ENCODE measurements around the gene TRIOBP.
A peak's percentile ranks its signal among the peaks of the same experiment; 100 is the strongest.
"Not testable (repeated sequence)": the region's sequence is repeated elsewhere in the genome, so short reads cannot be mapped to it uniquely, and the experiment has no call there.

The TRIOBP gene

DNA sequence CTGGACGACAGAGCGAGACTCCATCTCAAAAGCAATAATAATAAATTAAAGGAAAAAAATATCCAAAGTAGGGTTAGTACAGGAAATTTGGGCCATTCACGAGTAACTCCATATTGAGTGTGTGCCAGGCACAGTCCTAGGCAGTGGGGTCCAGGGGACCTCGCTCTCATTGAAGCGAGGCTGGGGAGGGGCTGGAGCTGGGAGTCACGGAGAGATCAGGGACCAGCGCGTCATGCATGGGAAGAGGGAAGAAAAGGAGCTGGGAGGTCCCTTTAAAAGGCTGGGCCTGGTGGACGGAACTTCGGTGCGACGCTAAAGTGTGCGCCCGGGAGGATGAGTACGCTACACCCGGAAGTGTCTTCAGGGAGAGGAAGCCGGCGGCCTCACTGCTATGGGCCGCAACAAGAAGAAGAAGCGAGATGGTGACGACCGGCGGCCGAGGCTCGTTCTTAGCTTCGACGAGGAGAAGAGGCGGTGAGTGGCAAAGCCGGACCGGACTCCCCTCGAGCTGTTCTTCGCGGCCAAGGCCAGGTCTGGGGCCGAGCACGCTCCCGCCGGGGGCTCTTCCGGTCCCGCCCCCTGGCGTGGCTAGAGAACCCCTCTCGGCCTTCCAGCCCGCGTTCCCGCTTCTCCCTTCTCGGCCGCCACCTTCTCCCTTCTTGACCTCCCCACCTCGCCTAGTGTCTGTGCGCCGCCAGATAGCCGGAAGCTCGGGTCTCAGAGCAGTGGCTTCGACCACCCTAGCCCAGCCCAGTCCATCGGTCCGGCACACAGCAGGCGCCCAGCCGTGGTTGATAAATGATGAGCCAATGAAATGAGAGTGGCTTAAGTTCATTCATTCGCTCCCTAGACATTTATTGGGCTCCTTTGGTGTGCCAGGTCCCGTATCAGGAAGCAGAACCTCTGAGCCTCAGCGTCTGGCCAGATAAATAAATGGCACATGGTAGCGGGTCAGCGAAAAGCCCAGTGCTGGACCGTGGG lies 10.6 kb upstream of the TRIOBP start, which contains the start of gene NOL12:
Gene NOL12 (plus strand): TSS at position 342 of the 981 bp plus-strand sequence. CDS start 50 bp downstream, at position 392.
- DNase-seq (ENCODE audit: low read depth in 2 of 2, low spot score in 1 of 2), result peak; percentile 51 to 54

DNA sequence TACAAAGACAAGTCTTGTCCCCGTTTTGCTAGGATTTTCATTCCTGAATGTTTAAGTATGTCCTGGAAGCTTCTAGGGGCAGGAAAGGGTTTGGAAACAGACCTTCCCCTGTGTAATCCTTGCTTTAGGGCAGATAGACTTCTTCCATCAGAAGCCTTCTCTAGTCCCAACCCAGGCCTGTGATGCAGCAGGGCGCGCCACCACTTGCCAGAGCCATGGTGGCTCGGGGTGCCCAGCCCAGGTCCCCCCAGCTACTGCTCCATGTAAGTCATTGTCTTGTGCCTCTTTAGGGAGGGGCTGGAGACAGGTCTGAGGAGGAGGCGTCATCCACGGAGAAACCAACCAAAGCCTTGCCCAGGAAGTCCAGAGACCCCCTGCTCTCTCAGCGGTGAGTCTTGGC lies 6.4 kb upstream of the TRIOBP start:
- DNase-seq (ENCODE audit: low read depth in 2 of 2, low spot score in 1 of 2), result no peak

DNA sequence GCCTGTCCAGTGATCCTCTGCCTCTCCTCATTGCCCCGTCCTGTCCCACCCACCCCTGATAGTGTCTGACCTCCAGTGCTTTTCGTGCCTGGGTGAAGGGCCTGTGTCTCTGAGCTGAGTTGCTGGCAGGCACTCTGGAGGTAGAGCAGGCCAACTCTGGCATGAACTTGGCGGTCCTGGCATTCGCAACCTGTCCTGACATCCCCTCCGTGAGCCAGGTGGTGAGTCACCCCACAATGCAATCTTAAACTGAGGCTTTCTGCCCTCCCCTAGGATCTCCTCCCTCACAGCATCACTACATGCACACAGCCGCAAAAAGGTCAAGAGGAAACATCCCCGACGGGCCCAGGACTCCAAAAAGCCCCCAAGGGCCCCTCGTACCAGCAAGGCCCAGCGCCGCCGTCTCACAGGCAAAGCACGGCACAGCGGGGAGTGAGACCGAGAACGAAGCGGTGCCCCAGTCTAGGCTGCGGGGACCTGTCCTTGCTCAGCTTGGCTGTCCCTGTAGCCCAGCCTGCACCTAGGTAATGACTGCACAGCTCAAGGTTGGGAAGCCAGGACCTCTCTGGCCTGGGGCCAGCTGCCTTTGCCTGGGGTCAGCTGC lies 5.8 kb upstream of the TRIOBP start:
- DNase-seq (ENCODE audit: low read depth in 2 of 2, low spot score in 1 of 2), result no peak

DNA sequence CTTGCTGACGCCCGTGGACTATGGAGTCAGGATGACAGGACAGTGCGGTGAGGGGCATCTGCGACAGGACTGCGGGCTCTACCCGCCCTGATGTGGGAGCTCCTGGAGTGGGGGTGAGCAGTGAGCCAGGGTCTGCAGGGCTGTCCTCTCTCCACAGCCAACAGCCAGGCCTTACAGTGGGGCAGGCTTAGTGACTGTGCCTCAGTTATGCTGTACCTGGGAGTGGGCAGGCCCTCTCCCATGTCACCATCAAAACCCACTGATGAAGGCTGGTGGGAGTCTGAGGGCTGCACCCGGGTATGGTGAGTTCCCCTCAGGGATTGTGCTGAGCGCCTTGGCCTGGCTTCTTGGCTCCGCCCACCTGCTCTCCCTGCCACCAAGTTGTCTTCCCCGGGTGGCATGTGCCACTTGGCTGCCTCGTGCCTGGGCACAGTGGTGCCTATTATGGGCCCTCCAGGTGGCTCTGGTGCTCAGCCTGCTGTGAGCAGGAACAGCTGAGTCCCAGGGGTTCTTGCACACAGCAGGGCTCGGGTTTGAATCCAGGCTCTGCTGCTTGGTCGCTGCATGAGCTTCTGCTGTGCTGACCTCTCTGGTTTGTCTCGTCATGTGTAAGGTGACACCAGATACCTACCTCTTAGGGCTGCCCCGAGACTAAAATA lies 4.1 kb upstream of the TRIOBP start:
- no peak for DNase-seq (ENCODE audit: low read depth in 2 of 2, low spot score in 1 of 2)

DNA sequence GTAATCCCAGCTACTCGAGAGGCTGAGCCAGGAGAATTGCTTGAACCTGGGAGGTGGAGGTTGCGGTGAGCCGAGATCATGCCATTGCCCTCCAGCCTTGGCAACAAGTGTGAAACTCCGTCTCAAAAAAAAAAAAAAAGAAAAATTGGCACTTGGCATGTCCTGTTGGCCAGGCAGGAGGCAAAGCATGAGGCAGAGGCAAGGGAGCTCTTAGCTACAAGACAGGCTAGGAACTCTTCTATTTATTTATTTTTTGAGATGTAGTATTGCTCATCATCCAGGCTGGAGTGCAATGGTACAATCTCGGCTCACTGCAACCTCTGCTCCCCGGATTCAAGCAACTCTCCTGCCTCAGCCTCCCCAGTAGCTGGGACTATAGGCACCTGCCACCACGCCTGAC lies 2.7 kb upstream of the TRIOBP start:
- not testable (repeated sequence) for DNase-seq (ENCODE audit: low read depth in 2 of 2, low spot score in 1 of 2)

DNA sequence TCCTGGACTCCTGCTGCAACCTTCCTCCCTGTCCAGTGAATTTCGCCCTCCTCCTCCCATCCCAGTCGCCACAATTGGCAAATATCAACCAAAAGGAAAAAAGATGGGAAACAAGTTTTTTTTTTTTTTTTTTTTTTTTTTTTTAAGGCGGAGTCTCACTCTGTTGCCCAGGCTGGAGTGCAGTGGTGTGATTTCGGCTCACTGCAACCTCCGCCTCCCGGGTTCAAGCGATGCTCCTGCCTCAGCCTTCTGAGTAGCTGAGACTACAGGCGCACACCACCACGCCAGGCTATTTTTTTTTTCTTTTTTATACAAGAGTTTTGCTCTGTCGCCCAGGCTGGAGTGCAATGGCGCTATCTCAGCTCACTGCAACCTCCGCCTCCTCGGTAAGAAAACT lies 590 bp upstream of the TRIOBP start:
- DNase-seq (ENCODE audit: low read depth in 2 of 2, low spot score in 1 of 2), result not testable (repeated sequence)

DNA sequence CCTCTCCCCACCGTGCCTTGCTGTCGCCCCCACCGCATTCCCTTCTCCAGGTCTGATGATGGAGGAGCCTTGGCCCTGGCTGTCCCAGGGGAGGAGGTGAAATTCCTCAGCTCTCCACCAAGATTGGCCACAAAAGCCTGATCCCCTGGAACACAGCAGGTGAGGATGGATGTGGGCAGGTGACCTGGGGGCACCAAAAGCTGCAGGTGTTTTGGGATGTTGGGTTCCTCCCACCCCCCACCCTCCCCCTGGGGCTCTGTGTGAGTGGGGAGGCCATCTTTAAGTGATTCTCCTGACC lies 639 bp downstream of the TRIOBP start:
- no peak for DNase-seq (ENCODE audit: low read depth in 2 of 2, low spot score in 1 of 2)

DNA sequence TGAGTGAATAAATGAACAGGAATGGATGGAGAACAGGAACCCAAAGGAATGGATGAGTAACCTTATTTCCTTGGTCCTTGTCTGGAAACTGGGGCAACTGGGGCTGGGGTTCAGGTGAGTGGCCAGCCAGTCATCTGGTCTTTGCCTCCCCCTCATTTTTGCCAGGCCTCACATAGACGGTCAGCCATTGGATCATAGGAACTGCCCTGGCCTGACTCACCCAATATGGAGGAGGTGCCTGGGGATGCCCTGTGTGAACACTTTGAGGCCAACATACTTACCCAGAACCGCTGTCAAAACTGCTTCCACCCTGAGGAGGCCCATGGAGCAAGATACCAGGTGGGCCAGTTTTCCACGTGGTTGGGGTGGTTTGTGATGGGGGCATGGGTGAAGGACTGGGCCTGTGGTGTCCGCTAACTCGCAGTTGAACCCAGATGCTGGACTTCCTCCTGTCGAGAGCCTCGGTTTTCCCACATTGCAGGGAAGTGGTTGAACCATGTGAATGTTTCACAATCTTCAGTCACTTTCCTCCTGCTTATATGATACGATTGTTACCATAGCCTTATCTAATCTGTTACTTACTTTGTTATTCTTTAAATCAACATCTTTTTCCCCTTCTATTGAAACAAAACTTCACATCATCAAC lies 4.4 kb downstream of the TRIOBP start:
- no peak for DNase-seq (ENCODE audit: low read depth in 2 of 2, low spot score in 1 of 2)

DNA sequence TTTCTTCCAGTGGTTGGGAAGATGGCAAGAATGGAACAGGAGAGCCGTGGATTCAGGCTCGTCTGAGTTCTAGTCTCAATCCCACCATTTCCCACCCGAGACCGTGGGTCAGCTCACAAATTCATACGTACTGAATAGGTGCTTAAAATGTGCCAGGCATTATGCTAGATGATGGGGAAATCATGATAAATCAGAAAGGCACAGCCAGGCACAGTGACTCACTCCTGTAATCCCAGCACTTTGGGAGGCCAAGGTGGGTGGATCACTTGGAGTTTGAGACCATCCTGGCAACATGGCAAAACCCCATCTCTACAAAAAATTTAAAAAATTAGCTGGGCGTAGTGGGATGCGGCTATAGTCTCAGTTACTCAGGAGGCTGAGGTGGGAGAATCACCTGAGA lies 7.1 kb downstream of the TRIOBP start:
- DNase-seq (ENCODE audit: low read depth in 2 of 2, low spot score in 1 of 2), result no peak

DNA sequence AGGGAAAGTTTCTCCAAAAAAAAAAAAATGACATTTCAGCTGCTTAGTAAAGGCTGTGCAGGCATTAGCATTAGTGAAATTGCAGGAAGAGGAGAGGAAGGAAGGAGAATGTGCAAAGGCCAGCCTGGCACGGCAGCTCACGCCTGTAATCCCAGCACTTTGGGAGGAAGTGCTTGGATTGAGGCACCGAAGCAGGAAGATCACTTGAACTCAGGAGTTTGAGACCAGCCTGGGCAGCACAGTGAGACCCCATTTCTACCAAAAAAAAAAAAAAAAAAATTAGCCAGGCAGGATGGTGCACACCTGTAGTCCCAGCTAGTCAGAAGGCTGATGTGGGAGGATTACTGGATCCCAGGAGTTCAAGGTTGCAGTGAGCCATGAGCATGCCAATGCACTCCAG lies 7.8 kb downstream of the TRIOBP start:
- DNase-seq (ENCODE audit: low read depth in 2 of 2, low spot score in 1 of 2), result no peak

DNA sequence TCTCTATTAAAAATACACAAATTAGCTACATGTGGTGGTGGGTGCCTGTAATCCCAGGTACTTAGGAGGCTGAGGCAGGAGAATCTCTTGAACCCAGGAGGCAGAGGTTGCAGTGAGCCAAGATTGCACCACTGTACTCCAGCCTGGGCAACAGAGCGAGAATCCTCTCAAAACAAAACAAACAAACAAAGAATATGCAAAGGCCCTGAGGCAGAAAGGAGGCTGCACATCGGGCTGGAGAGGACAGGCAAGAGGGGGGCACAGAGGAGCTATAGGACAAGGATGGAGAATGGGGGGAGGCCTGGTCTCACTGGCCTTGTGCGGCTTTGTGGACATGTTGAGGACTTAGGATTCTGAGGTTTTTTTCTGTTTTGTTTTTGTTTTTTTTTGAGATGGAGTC lies 8.4 kb downstream of the TRIOBP start:
- no peak for DNase-seq (ENCODE audit: low read depth in 2 of 2, low spot score in 1 of 2)

DNA sequence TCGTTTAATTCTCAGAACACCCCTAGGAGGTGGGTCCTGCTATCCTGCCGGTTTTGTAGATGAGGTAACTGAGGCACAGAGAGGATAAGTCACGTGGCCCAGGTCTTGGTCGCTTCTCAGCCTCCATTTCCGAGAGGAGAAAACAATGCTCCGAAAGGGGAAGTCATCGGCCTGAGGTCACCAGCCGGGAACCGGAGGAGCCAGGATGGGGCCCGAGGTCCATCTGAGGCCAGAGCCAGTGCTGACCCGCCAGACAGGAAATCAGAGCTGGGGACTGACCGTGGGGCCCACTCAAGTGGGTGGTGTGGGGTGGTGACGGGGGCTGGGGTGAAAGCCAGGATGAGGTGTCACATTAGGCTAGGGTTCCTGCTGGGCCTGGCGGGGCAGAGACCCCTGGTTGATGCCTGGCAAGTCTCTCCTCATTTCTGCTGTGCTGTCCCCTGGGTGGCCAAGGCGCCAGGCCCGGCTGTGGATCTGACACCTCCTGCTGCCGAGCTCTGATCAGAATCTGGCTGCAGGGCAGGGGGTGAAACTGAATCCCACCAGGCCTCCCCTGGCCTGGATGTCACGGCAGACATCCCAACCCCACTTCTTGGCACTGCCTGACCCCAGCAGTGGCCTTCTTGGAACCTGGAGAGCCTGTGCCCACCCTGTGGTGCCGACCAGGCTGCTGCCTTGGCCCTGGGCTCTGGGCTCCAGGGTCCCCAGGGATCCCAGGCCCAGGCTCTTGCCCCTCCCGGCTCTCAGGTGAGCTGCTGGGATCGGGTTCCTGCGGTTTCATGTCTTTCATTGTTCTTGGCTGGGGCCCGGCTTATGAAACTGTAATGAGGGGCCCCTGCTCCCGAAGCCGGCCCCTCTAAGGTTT lies 12.0 kb downstream of the TRIOBP start:
- no peak for DNase-seq (ENCODE audit: low read depth in 2 of 2, low spot score in 1 of 2)

DNA sequence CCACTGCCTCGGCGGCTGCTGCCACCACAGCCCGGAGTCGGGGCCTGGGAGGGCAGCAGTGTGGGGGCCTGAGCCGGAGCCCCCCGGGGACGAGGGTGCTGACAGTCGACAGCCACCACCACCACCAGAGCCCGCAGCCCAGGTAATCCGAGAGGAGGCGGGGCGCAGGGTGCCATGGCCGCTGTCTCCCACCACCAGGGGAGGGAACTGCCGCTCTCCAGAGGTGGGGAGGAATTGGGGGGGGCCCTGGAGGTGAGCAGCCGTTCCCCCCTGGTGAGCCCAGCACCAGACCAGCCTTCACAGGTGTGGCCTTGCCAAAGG lies 12.6 kb downstream of the TRIOBP start:
- no peak for DNase-seq (ENCODE audit: low read depth in 2 of 2, low spot score in 1 of 2)

DNA sequence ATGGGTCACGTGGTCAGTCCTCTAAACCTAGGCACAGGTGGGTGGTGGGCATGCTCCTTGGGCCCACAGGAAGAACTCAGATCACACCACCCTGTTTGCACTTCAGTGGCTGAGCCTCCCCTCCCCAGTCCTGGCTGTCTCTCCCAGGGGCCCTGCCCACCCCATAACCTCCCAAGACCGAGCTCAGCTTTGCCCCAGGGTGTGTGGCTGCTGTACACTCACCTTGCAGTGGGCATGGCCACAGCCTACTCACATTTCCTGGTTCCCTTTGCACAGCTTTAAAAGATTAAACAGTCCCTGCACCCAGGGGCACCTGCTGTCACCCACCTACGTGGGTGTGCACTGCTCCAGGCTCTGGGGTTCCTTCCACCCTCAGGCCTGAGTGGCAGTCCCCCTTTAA lies 13.8 kb downstream of the TRIOBP start:
- DNase-seq (ENCODE audit: low read depth in 2 of 2, low spot score in 1 of 2), result no peak

DNA sequence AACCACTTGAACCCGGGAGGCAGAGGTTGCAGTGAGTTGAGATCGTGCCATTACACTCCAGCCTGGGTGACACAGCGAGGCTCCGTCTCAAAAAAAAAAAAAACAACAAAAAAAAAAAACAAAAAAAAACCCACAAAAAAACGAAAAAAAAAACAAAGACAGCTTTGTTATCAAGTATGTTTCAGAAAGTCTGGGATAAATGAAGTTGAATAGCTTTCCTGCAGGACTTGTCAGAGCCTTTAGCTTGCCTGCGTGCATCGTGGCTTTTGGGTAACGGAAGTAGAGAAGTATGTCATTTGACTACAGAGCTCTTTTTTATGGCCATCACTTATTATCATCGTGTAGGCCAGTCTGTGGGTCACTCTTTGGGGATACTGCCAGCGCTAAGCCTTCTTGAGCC lies 14.6 kb downstream of the TRIOBP start:
- no peak for DNase-seq (ENCODE audit: low read depth in 2 of 2, low spot score in 1 of 2)

DNA sequence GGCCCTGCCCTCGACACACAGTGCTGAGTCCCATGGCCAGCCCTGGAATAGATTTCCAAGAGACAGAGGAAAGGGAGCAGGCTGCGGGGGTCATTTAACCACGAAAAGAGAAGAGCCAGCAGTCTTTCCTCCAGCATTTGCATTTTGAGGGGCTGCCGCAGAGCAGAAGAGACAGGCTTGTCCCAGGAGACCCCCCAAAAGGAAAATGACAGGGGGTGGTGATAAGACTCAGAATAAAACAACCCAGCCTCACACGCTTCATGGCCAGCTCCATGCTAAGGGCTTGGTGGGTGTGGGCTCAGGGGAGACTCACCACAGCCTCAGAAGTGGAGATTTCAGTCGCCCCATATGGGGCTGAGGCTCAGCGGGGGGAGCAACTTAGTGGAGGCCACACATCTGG lies 16.9 kb downstream of the TRIOBP start:
- DNase-seq (ENCODE audit: low read depth in 2 of 2, low spot score in 1 of 2), result no peak

DNA sequence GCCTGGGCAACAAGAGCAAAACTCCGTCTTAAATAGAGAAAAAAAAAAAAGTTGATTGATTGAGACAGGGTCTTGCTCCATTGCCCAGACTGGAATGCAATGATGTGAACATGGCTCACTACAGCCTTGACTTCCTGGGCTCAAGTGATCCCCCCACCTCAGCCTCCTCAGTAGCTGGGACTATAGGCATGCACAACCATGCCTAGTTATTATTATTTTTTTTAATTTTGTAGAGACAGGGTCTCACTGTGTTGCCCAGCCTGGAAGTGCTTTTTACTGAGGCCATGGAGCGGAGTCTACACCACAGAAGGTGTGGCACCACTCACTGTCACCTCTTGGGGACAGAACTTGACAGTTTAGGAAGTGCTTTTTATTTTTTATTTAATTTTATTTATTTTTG lies 17.8 kb downstream of the TRIOBP start:
- no peak for DNase-seq (ENCODE audit: low read depth in 2 of 2, low spot score in 1 of 2)

DNA sequence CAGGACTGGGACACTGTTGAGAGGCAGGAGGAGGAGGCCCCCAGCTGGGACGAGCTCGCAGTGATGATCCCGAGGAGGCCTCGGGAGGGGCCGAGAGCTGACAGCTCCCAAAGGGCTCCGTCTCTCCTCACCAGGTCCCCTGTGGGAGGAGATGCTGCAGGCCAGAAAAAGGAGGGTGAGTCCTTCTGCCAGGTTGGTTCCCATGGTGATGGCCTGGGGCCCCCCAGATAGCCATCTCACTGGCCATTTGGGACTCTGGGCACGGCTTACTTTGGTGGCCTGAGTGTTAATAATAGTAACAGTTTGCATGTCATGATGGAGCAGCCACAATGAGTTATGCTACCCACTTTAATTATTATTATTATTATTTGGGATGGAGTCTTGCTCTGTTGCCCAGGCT lies 18.9 kb downstream of the TRIOBP start:
- no peak for DNase-seq (ENCODE audit: low read depth in 2 of 2, low spot score in 1 of 2)

DNA sequence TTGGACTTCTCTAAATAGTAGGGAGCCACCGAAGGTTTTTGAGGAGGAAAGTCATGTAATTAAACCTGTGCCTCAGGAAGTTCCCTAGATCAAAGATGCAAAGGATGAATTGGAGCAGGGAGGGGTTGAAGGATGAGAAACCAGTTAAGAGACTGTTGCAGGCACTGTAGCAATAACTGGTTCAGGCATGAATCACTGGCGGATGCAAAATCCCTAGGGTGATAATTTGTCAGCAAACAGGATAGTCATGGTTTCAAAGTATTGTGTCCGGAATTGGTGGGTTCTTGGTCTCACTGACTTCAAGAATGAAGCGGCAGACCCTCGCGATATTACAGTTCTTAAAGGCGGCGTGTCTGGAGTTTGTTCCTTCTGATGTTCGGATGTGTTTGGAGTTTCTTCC lies 19.9 kb downstream of the TRIOBP start:
- DNase-seq (ENCODE audit: low read depth in 2 of 2, low spot score in 1 of 2), result no peak

DNA sequence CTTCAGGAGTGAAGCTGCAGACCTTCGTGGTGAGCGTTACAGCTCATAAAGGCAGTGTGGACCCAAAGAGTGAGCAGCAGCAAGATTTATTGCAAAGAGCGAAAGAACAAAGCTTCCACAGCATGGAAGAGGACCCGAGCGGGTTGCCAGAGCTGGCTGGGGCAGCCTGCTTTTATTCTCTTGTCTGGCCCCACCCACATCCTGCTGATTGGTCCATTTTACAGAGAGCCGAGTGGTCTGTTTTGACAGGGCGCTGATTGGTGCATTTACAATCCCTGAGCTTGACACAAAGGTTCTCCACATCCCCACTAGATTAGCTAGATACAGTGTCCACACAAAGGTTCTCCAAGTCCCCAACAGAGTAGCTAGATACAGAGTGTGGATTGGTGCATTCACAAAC lies 20.4 kb downstream of the TRIOBP start:
- not testable (repeated sequence) for DNase-seq (ENCODE audit: low read depth in 2 of 2, low spot score in 1 of 2)

DNA sequence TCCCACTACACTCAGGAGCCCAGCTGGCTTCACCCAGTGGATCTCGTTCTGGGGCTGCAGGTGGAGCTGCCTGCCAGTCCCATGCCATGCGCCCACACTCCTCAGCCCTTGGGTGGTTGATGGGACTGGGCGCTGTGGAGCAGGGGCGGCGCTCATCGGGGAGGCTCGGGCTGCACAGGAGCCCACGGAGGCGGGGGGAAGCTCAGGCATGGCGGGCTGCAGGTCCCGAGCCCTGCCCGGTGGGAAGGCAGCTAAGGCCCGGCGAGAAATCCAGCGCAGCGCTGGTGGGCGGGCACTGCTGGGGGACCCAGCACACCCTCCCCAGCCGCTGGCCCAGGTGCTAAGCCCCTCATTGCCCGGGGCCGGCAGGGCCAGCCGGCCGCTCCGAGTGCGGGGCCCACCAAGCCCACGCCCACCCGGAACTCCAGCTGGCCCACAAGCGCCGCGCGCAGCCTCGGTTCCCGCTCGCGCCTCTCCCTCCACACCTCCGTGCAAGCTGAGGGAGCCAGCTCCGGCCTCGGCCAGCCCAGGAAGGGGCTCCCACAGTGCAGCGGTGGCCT lies 21.0 kb downstream of the TRIOBP start:
- not testable (repeated sequence) for DNase-seq (ENCODE audit: low read depth in 2 of 2, low spot score in 1 of 2)
